NCI-H2081 (cell line): ENCODE measurements around the gene KLHL11.

Experiments used
- DNase-seq, 2 experiments: peaks; one replicate each; lab custom pipeline; 2025; lab: John Stamatoyannopoulos, UW

KLHL11 gene

GRCh38 chr17:41806685-41807445 lies 58.4 kb downstream of the KLHL11 start:
- DNase-seq: no peak
